Muscle layer of duodenum (tissue), 2 donors: ENCODE data around the gene TIMM10.

ENCODE experiments used
- H3K27ac ChIP-seq: one replicate; pipeline ENCODE4 v1.7.0; 2013; ENCODE audit warnings: mild to moderate bottlenecking, low read length
- H3K27me3 ChIP-seq: one replicate; pipeline ENCODE4 v1.7.0; 2013; ENCODE audit warnings: low read depth, mild to moderate bottlenecking, control low read depth, low read length
- H3K36me3 ChIP-seq, 2 donors: one replicate each; pipeline ENCODE4 v1.7.0; 2013; ENCODE audit warnings: low read length in 2 of 2, control low read depth in 1 of 2, mild to moderate bottlenecking in 1 of 2; ENCODE audit not compliant: insufficient read depth in 2 of 2, control insufficient read depth in 1 of 2
- H3K4me1 ChIP-seq, 2 donors: one replicate each; pipeline ENCODE4 v1.7.0; 2013; ENCODE audit warnings: low read length in 2 of 2, mild to moderate bottlenecking in 2 of 2, control low read depth in 1 of 2, moderate library complexity in 1 of 2; ENCODE audit not compliant: insufficient read depth in 2 of 2, control insufficient read depth in 1 of 2
- H3K4me3 ChIP-seq, 2 donors: one replicate each; pipeline ENCODE4 v1.7.0; 2013; ENCODE audit warnings: low read length in 2 of 2, low read depth in 1 of 2, mild to moderate bottlenecking in 1 of 2
- H3K9me3 ChIP-seq, 2 donors: one replicate each; pipeline ENCODE4 v1.7.0; 2013; ENCODE audit warnings: low read length in 2 of 2, control low read depth in 1 of 2, mild to moderate bottlenecking in 1 of 2; ENCODE audit not compliant: control insufficient read depth in 1 of 2
- donor health status: healthy.

TIMM10 gene

DNA sequence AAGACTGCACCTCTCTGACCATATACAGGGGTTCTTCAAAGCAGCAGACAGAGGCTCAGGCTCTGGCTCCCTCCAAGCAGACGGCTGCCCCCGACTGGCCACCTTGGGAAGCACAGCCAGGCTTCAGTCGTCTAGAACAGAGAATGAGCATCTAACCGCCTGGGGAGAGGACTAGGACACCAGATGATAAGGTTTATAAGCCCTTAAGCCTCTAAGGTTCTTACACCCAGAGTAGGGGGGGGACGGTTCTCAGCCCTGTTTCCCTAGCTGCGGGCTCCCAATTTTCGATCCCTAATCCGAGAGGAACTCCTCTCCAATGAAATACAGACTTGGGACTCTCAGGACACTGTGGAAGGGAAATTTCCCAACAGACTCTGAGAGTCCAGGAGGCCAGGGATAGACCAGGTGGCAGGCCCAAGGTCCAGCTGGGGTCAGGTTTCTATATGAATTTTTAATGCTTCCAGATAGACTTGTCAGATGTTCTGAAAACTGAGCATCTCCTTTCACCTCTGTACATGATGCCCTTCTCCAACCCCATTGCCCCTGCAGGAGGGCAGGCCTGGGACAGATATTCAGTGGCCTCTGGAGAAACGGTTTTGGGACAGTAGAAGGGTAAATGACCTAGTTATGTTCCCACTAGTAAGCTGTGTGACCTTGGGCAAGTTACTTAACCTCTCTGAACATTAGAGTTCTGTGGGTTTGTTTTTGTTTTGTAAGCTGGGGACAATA is 50.0 kb downstream of the TIMM10 start:
- Histone ChIP-seq H3K4me3 (no peak overlapping the region), H3K27me3 (peaks cover 8% of the 10 kb centered on the region), H3K27ac (no peak overlapping the region), H3K9me3 (no peaks in the 10 kb centered on the region), H3K4me1 (peaks cover 4 to 28% of the 10 kb centered on the region in 2 donors), H3K36me3 (peaks cover 6 to 12% of the 10 kb centered on the region in 2 donors)

DNA sequence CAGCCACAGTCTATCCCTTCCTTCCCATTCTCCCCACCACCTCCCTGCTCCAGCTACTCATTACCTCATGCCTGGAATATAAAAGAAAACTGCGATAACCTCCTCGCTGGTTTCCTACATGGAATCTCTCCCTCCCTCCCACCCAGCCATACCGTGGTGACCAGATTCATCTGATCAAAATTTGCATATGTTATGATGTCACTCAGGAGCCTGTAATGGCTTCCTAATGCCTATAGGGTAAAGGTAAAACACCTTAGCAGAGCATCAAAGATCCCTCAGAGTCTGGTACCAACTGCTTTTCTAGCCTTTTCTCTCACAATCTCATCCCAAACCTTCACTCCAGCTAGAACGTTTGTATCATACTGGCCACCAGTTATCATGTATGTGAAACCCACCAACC is 50.6 kb downstream of the TIMM10 start:
- Histone ChIP-seq H3K36me3 (peaks cover 6% of the 10 kb centered on the region in 2 donors), H3K27ac (no peak overlapping the region), H3K4me1 (peaks cover 4 to 28% of the 10 kb centered on the region in 2 donors), H3K4me3 (no peak overlapping the region), H3K27me3 (peaks cover 13% of the 10 kb centered on the region), H3K9me3 (no peaks in the 10 kb centered on the region)

DNA sequence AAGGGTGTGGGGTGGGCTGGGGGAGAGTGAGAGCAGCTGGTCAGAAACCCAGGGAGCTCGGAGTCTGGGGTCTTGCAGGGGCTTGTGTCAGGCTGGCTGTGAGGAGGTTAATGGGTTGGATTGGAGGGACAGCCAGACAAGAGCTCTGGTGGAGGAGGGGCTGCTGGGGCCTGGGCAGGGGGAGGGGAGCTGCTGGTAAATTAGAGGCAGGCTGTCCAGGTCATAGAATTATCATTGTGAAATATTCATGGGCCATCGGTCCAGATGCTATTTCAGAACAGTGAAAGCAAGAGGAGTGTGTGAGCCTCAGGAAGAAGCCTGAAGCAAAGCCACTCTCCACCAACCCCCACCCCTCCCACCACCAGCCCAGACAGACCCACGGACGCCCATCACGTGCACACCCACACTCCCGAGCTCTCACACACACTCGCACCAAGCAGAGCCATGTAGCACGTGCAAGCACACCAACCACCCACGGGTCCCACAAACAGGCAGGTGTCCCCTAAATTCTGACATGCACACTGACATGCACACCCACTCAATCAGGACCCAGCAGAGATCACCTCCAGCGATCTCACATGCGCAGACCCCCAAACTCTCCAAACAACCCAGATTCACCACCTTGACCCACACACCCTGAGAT is 51.4 kb downstream of the TIMM10 start:
- peaks cover 4 to 28% of the 10 kb centered on the region in 2 donors for H3K4me1 ChIP-seq
- peaks cover 20% of the 10 kb centered on the region for H3K27me3 ChIP-seq
- no peak overlapping the region for H3K4me3 ChIP-seq
- no peaks in the 10 kb centered on the region for H3K9me3 ChIP-seq
- H3K36me3 ChIP-seq: peaks cover 0 to 6% of the 10 kb centered on the region in 2 donors
- no peak overlapping the region for H3K27ac ChIP-seq
